ENCODE results near the gene EIF4EBP3. TPM values are rescaled to one million over a fixed set of nuclear protein-coding genes. Genes with fewer than 3 reads are reported as not detected.
A peak's percentile ranks its signal among the peaks of the same experiment; 100 is the strongest.

The EIF4EBP3 gene
- total RNA-seq, 4 donors from 2014 or later, result 19.2 to 46.1 (median 30.3) TPM

- H3K4me3 ChIP-seq, result no peak overlapping the region
- 37% methylated on average over 4 of the region's 4 CpGs for WGBS
- H3K27me3 ChIP-seq, result no peaks in the 10 kb centered on the region
- H3K36me3 ChIP-seq, result peaks cover 26% of the 10 kb centered on the region
- H3K9me3 ChIP-seq, result no peaks in the 10 kb centered on the region
- peaks cover 36% of the 10 kb centered on the region for H3K4me1 ChIP-seq
- no peak for DNase-seq (ENCODE audit: low spot score in 2 of 2)
- TF ChIP-seq CTCF (IDR thresholded peaks at IDR 0.05), result no peak
- TF ChIP-seq POLR2A (IDR thresholded peaks at IDR 0.05), result no peak
- no peak for TF ChIP-seq EP300 (IDR thresholded peaks at IDR 0.05)
- TF ChIP-seq POLR2AphosphoS5 (IDR thresholded peaks at IDR 0.05), result no peak
- peak overlapping the region; percentile 3 for H3K27ac ChIP-seq
These were observed 21.7 kb downstream of the EIF4EBP3 start for GRCh38 chr5:140569197-140569596.

GRCh38 chr5:140570058-140570457 is 22.6 kb downstream of the EIF4EBP3 start:
- peaks cover 34% of the 10 kb centered on the region for H3K4me1 ChIP-seq
- no peaks in the 10 kb centered on the region for H3K27me3 ChIP-seq
- H3K4me3 ChIP-seq, result no peak overlapping the region
- H3K36me3 ChIP-seq, result peaks cover 26% of the 10 kb centered on the region
- no peak for DNase-seq (ENCODE audit: low spot score in 2 of 2)
- H3K9me3 ChIP-seq, result no peaks in the 10 kb centered on the region
- WGBS, result 75% methylated on average over 4 of the region's 4 CpGs
- H3K27ac ChIP-seq, result no peak overlapping the region
- no peak for TF ChIP-seq POLR2A (IDR thresholded peaks at IDR 0.05)
- no peak for TF ChIP-seq POLR2AphosphoS5 (IDR thresholded peaks at IDR 0.05)
- no peak for TF ChIP-seq EP300 (IDR thresholded peaks at IDR 0.05)
- no peak for TF ChIP-seq CTCF (IDR thresholded peaks at IDR 0.05)

GRCh38 chr5:140570488-140570887 is 23.0 kb downstream of the EIF4EBP3 start:
- peaks cover 26% of the 10 kb centered on the region for H3K36me3 ChIP-seq
- no peak overlapping the region for H3K4me3 ChIP-seq
- no peak for DNase-seq (ENCODE audit: low spot score in 2 of 2)
- peaks cover 30% of the 10 kb centered on the region for H3K4me1 ChIP-seq
- H3K27me3 ChIP-seq, result no peaks in the 10 kb centered on the region
- no peaks in the 10 kb centered on the region for H3K9me3 ChIP-seq
- WGBS, result 100% methylated on average over 1 of the region's 1 CpG
- TF ChIP-seq EP300 (IDR thresholded peaks at IDR 0.05) (no peak), POLR2A (IDR thresholded peaks at IDR 0.05) (no peak), POLR2AphosphoS5 (IDR thresholded peaks at IDR 0.05) (no peak), CTCF (IDR thresholded peaks at IDR 0.05) (no peak)
- no peak overlapping the region for H3K27ac ChIP-seq

DNA sequence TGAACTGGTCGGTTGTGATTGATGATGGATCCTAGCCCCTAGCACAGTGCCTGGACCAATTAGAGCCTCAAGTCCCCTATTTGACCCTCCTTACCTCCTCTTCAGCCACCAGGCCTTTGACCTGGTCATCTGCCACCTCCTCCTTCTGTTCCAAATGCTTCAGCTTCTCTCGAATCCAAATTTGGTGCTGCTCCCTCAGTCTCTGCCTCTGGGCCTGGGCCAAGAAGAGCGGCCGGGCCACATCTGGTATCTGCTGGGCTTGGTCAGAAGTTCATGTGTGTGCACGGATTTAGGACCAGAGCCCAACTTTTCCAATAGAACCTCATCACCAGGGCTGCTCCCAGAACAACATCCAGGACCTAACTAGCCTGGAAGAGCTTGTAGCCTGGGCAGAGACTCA is 23.6 kb downstream of the EIF4EBP3 start:
- DNase-seq (ENCODE audit: low spot score in 2 of 2), result no peak
- no peaks in the 10 kb centered on the region for H3K27me3 ChIP-seq
- H3K4me1 ChIP-seq, result peaks cover 24% of the 10 kb centered on the region
- H3K36me3 ChIP-seq, result peaks cover 26% of the 10 kb centered on the region
- 78% methylated on average over 5 of the region's 5 CpGs for WGBS
- H3K4me3 ChIP-seq, result no peak overlapping the region
- TF ChIP-seq EP300 (IDR thresholded peaks at IDR 0.05) (no peak), POLR2AphosphoS5 (IDR thresholded peaks at IDR 0.05) (no peak), POLR2A (IDR thresholded peaks at IDR 0.05) (no peak), CTCF (IDR thresholded peaks at IDR 0.05) (no peak)
- no peaks in the 10 kb centered on the region for H3K9me3 ChIP-seq
- no peak overlapping the region for H3K27ac ChIP-seq

DNA sequence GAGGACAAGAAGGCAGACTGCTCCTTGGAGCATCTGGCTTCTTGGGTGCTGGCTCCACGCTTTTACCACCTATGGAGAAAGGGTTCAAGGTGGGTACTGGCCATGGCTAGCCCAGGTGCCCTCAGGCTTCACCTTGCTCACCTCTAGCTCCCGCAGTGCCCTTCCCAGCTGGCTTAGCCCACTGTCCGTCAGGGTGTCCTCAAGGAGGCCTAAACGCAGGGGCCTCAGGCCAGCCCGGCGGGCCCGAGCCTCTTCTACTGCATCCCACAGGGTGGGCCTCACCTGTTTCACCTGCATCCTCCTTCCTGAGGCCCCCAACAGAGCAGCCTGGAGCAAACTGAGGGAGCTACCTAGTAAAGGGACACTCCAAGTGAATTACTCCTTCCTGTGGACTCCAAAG is 26.2 kb downstream of the EIF4EBP3 start:
- Histone ChIP-seq H3K27ac (no peak overlapping the region), H3K4me1 (peaks cover 9% of the 10 kb centered on the region)
- WGBS, result 87% methylated on average over 7 of the region's 7 CpGs

More for the DNA sequence above, 26.2 kb downstream of the EIF4EBP3 start:
- H3K36me3 ChIP-seq, result peaks cover 8% of the 10 kb centered on the region
- TF ChIP-seq POLR2A (IDR thresholded peaks at IDR 0.05) (no peak), EP300 (IDR thresholded peaks at IDR 0.05) (no peak), POLR2AphosphoS5 (IDR thresholded peaks at IDR 0.05) (no peak), CTCF (IDR thresholded peaks at IDR 0.05) (no peak)
- no peaks in the 10 kb centered on the region for H3K27me3 ChIP-seq
- H3K4me3 ChIP-seq, result no peak overlapping the region
- DNase-seq (ENCODE audit: low spot score in 2 of 2), result no peak
- no peaks in the 10 kb centered on the region for H3K9me3 ChIP-seq
